ENCODE data around the gene CCNB3. TPM values are rescaled to one million over a fixed set of nuclear protein-coding genes. Genes with fewer than 3 reads are reported as not detected.

CCNB3 gene
- total RNA-seq, 1 experiment from 2014 or later: not detected

- DNase-seq (ENCODE audit: low spot score): no peak
These were observed 171.1 kb downstream of the CCNB3 start for GRCh38 chrX:50375481-50376267.

GRCh38 chrX:50381729-50382415 is 177.3 kb downstream of the CCNB3 start:
- no peak for DNase-seq (ENCODE audit: low spot score)

- DNase-seq (ENCODE audit: low spot score): no peak
These were observed 182.0 kb downstream of the CCNB3 start for GRCh38 chrX:50386520-50386919.

GRCh38 chrX:50393902-50394301 is 189.3 kb downstream of the CCNB3 start:
- no peak for DNase-seq (ENCODE audit: low spot score)

Other genes starting within 250 kb of the CCNB3 start
- not detected in 2 replicates for gene AKAP4, start 3.8 kb upstream of the CCNB3 start, total RNA-seq (2014; rRNA removed; shearing (Covaris generic))

Data from A172 (cell line).